ENCODE results near the gene CTTNBP2.

- no peak for TF ChIP-seq CTCF (IDR thresholded peaks at IDR 0.05)
- no peak for TF ChIP-seq POLR2A (IDR thresholded peaks at IDR 0.05)
These were observed 156.4 kb downstream of the CTTNBP2 start for GRCh38 chr7:117716707-117717299.

Measured in thyroid gland (tissue), 4 donors.